T-helper 17 cell (primary cell): ENCODE results near the gene TTLL8. TPM values are rescaled to one million over a fixed set of nuclear protein-coding genes. Genes with fewer than 3 reads are reported as not detected.
"Not testable (repeated sequence)": the region's sequence is repeated elsewhere in the genome, so short reads cannot be mapped to it uniquely, and the experiment has no call there.

Experiments used
- ATAC-seq: fragments of 150-1000 bp; cut with Tn5 transposase; 2 replicates; pipeline ENCODE4 v1.10.0; 2021; ENCODE audit warnings: mild to moderate bottlenecking, moderate library complexity
- DNase-seq, 3 donors: peaks; one replicate each; pipeline versions ENCODE4 v3.0.0 to v3.0.0-alpha.2; 2020 to 2021
- H3K9me3 ChIP-seq: one replicate; pipeline ENCODE4 v1.7.0; 2013; ENCODE audit warnings: low read length, mild to moderate bottlenecking; ENCODE audit not compliant: control insufficient read depth, poor library complexity, severe bottlenecking
- H3K27ac Mint-ChIP-seq: one replicate; pipeline ENCODE4 v1.8.0; 2022; ENCODE audit warnings: mild to moderate bottlenecking, moderate library complexity, mixed read lengths
- H3K27me3 Mint-ChIP-seq: one replicate; pipeline ENCODE4 v1.8.0; 2022; ENCODE audit warnings: mixed read lengths
- H3K36me3 Mint-ChIP-seq: one replicate; pipeline ENCODE4 v1.8.0; 2022; ENCODE audit warnings: low read depth, mixed read lengths
- H3K4me1 Mint-ChIP-seq: one replicate; pipeline ENCODE4 v1.8.0; 2022; ENCODE audit warnings: mild to moderate bottlenecking, mixed read lengths
- H3K4me3 Mint-ChIP-seq: one replicate; pipeline ENCODE4 v1.8.0; 2022; ENCODE audit warnings: mild to moderate bottlenecking, moderate library complexity, mixed read lengths
- total RNA-seq, 4 donors: library from RNA in 2 of 4; stranded (reverse) in 2 of 4; gene quantifications; one replicate each; pipeline ENCODE4 v1.2.3 and lab custom pipeline; 2022 to 2026

TTLL8 gene
- total RNA-seq, 2 donors from 2014 or later = not detected

DNA sequence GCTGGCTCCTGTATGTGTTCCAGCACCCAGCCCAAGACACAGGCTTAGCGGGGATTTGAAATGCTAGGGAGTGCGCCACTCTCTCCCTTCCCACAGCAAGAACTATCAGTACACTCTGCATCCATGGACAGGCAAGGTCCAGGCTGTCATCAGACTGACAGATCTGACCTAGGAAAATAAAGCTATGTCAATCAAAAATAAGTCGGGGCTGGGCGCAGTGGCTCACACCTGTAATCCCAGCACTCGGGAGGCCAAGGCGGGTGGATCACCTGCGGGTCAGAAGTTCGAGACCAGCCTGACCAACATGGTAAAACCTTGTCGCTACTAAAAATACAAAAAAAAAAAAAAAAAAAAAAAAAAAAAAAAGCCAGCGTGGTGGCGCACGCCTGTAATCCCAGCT is 30.0 kb upstream of the TTLL8 start:
- DNase-seq (no peak), ATAC-seq (no peak)
- H3K36me3 Mint-ChIP-seq = no peaks in the 10 kb centered on the region
- H3K4me1 Mint-ChIP-seq = peaks cover 11% of the 10 kb centered on the region
- H3K27me3 Mint-ChIP-seq = peaks cover 4% of the 10 kb centered on the region
- H3K4me3 Mint-ChIP-seq = no peak overlapping the region
- H3K27ac Mint-ChIP-seq = no peak overlapping the region
- no peaks in the 10 kb centered on the region for H3K9me3 ChIP-seq

DNA sequence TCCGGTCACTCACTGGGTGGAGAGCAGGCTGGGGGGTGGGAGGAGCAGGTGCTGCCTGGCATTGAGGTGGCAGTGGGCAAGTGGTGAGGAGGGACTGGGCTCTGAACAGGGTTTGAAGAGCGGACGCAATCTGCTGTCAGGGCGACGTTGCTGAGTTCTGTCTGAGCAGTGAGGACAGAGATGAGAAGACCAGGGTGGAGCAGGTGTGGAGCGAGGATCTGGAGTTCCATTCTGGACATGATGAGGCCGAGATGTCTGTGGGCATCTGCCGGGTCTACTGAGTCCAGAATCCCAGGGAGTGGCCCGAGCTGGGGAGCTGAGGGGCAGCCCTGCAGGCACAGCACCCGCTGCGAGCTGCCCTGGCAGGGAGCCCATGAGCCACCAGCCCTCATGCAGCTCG is 29.5 kb upstream of the TTLL8 start:
- ATAC-seq (no peak), DNase-seq (no peak)
- Mint-ChIP-seq H3K4me1 (peaks cover 11% of the 10 kb centered on the region), H3K4me3 (no peak overlapping the region), H3K27ac (no peak overlapping the region), H3K27me3 (peaks cover 8% of the 10 kb centered on the region), H3K36me3 (no peaks in the 10 kb centered on the region)
- H3K9me3 ChIP-seq = no peaks in the 10 kb centered on the region

DNA sequence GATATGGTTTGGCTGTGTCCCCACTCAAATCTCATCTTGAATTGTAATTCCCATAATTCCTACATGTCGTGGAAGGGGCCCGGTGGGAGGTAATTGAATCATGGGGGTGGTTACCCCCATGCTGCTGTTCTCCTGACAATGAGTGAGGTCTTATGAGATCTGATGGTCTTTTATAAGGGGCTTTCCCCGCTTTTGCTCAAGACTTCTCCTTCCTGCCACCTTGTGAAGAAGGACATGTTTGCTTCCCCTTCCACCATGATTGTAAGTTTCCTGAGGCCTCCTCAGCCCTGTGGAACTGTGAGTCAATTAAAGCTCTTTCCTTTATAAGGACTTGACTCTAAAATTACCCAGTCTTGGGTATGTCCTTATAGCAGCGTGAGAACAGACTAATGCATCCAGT is 28.9 kb upstream of the TTLL8 start:
- not testable (repeated sequence) for ATAC-seq, H3K4me1 Mint-ChIP-seq, DNase-seq, H3K27me3 Mint-ChIP-seq, H3K4me3 Mint-ChIP-seq, H3K9me3 ChIP-seq, H3K36me3 Mint-ChIP-seq, H3K27ac Mint-ChIP-seq

DNA sequence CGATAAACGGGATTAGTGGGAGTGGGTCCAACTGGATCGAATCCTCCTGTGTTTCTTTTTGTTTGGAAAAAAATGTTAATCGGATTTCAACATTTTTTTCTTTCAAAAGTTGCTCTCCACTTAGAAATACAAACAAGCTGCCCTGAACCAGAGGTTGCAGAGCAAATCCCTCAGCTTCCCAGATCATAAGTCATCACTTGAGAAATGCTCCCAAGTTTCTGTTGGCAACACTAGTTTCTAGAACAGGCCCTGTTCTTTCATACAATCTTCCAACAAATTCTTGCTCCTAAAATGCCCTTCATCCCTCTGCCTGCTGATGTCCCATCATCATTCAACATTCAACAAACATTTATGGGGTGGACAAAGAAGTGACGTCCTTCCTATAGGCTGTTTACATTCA is 28.4 kb upstream of the TTLL8 start:
- H3K9me3 ChIP-seq = no peaks in the 10 kb centered on the region
- Mint-ChIP-seq H3K4me3 (no peak overlapping the region), H3K4me1 (peaks cover 8% of the 10 kb centered on the region), H3K27me3 (peaks cover 10% of the 10 kb centered on the region), H3K27ac (no peak overlapping the region), H3K36me3 (no peaks in the 10 kb centered on the region)
- no peak for DNase-seq
- ATAC-seq = no peak

DNA sequence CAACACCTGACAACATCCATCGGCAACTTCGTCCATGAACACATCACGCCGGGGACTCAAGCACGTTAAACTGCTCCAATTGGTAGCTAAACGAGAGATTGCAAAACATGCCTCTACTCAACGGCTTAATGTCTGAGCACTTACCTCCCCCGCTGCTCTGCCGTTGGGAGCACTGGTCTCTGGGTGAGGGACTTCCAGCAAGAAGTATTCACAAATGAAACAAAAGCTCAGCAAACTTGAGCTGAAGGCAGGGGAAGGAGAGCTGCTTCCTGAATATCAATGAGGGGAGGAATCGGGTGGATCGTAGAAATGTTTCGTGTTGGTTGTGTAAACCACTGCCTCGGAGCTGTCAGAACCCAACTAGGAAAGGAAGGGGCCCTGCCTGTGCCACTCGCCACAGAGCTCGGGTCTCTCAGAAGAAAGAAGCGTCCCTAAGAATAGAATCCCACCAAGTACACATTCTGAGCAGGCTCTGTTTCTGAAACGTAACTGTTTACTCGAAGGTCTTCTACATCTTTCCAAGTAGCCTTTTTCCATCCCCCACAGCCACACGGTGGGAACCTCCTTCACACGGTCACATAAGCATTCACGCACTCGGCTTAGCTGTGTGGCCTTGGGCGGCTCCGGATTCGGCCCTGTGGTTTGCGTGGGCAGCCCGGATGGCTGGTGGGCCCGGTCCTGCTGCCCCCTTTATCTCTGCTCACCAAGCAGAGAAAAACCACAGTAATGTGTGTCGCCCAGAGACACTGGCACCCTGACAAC is 27.3 kb upstream of the TTLL8 start, which contains the start of gene MLC1:
TSS of gene MLC1 (minus strand) at position 216 of the 762 bp plus-strand sequence. CDS start 524 bp downstream, outside the sequence.
- peaks cover 8% of the 10 kb centered on the region for H3K4me1 Mint-ChIP-seq
- H3K9me3 ChIP-seq = no peaks in the 10 kb centered on the region
- DNase-seq (no peak), ATAC-seq (peak; percentile 27)
- H3K27me3 Mint-ChIP-seq = peaks cover 20% of the 10 kb centered on the region
- H3K36me3 Mint-ChIP-seq = no peaks in the 10 kb centered on the region
- no peak within 1 kb of the TSS for H3K27ac Mint-ChIP-seq
- H3K4me3 Mint-ChIP-seq = peak within 1 kb of the TSS; percentile 86

DNA sequence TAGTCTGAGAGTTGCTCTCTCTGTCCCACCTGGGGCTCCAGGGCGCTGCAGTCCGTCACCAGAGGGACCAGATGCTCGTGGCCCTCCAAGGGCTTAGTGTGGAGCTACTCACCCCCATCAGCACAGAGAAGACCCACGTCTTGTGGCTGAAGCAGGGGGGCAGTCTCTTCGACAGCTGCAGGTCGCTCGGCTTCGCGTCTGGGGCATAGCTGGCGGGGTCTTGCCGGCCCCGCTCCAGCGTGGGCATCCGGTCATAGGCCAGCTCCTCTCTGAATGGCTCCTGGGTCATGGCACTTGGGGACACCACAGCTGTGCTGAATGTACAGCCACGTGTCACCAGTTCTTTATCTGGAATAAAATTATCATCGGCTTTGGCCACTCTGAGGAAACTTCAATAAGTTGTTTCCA is 26.5 kb upstream of the TTLL8 start:
- Mint-ChIP-seq H3K4me1 (peaks cover 8% of the 10 kb centered on the region), H3K36me3 (no peaks in the 10 kb centered on the region), H3K4me3 (no peak overlapping the region), H3K27me3 (peaks cover 20% of the 10 kb centered on the region), H3K27ac (no peak overlapping the region)
- no peak for ATAC-seq
- no peaks in the 10 kb centered on the region for H3K9me3 ChIP-seq
- DNase-seq = no peak

DNA sequence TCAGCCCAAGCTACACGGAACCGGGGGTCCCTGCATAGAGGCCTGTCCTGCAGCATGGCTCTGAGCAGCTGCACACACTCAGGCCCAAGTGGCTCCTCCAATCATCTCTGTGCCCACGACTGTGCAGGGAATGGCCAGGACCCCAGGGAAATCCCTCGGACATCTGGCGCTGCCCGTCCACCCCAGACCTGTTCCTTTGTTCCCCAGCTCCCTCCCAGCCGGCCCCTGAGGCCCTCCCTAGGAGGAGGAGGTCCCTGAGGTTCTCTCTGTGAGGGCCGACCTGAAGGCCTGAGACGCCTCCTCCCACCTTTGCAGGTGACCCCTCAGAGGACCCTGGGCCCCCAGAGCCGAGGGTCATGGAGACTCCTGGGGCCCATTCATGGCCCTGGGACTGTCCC is 26.0 kb upstream of the TTLL8 start:
- DNase-seq (no peak), ATAC-seq (no peak)
- H3K36me3 Mint-ChIP-seq = no peaks in the 10 kb centered on the region
- H3K9me3 ChIP-seq = no peaks in the 10 kb centered on the region
- H3K27me3 Mint-ChIP-seq = peaks cover 20% of the 10 kb centered on the region
- no peak overlapping the region for H3K4me3 Mint-ChIP-seq
- H3K27ac Mint-ChIP-seq = no peak overlapping the region
- H3K4me1 Mint-ChIP-seq = peaks cover 8% of the 10 kb centered on the region

DNA sequence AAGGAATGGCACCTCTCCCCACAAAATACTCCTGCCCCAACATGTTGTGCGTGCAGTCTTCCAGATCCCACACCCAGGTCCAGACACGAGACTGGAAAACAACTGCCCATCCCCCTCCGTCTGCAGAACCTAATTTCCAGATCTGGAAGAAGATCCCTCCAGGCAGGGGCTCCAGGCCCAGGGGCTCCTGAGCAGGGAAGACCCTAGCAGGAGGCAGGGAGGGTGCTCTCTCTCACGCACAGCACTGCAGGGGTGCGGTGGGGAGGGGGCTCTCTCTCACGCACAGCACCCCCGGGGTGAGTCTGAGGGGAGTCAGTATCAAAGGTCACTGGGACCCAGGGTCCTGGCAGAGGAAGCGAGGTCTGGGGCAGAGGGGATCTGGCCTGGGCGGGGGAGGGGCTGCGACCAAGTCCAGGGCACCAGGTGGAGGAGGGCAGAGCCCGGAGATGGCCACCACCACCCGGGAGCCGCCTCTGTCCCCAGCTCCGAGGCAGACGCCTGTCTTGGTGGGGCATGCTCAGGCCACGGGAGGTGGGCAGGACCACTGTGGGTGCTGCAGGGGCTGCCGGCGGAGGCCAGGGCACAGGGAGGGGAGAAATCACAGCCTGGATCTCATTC is 25.5 kb upstream of the TTLL8 start:
- Mint-ChIP-seq H3K4me3 (no peak overlapping the region), H3K4me1 (peaks cover 8% of the 10 kb centered on the region), H3K27ac (no peak overlapping the region), H3K27me3 (peaks cover 20% of the 10 kb centered on the region), H3K36me3 (no peaks in the 10 kb centered on the region)
- H3K9me3 ChIP-seq = no peaks in the 10 kb centered on the region
- DNase-seq (no peak), ATAC-seq (no peak)

DNA sequence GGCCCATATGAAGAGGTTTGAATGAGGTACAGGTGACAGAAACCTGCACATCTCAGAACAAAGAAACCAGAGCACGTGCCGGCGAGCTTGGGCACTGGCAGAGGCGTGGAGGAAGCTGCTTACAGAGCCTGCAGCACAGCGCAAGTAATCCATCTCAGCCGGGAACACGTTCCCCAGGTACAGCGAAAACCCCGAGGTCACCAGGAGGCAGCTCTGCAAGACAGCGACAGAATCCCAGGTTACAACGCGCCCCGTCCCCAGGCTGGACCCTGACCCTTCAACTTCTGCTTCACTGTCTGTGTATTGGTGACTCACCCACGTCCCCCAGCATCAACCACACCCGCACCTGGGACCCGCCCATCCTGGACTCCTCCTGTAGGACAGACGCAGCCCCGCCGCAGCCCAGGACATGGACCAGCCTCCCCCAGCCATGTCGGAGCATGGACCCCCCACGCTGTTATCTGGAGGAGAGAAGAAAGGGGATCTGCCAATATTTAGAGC is 24.9 kb upstream of the TTLL8 start:
- Mint-ChIP-seq H3K27me3 (peaks cover 20% of the 10 kb centered on the region), H3K36me3 (no peaks in the 10 kb centered on the region), H3K4me1 (peaks cover 8% of the 10 kb centered on the region), H3K27ac (no peak overlapping the region), H3K4me3 (no peak overlapping the region)
- ATAC-seq = no peak
- DNase-seq = no peak
- H3K9me3 ChIP-seq = no peaks in the 10 kb centered on the region

DNA sequence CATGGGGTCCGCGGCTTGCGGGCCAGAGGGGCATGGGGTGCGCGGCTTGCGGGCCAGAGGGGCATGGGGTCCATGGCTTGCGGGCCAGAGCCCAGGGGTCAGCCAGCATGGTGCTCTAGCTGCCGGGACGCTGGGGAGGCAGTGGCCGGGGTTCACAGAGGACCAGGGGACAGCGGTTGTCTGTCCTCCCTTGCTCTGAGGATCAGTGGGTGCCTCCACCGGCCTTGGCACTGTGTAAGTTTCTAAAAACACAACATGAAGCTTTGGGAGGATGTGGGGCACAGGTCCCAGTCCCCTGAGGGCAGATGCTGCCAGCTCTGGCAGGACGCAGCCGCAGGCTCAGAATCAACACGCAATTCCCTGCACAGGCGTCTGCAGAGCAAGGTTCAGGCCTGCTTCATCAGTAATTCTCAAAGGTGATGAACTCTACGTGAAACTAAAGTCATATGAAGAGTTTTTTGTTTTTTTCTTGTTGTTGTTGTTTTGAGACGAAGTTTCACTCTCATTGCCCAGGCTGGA is 24.2 kb upstream of the TTLL8 start:
- no peak overlapping the region for H3K27ac Mint-ChIP-seq
- ATAC-seq = no peak

DNA sequence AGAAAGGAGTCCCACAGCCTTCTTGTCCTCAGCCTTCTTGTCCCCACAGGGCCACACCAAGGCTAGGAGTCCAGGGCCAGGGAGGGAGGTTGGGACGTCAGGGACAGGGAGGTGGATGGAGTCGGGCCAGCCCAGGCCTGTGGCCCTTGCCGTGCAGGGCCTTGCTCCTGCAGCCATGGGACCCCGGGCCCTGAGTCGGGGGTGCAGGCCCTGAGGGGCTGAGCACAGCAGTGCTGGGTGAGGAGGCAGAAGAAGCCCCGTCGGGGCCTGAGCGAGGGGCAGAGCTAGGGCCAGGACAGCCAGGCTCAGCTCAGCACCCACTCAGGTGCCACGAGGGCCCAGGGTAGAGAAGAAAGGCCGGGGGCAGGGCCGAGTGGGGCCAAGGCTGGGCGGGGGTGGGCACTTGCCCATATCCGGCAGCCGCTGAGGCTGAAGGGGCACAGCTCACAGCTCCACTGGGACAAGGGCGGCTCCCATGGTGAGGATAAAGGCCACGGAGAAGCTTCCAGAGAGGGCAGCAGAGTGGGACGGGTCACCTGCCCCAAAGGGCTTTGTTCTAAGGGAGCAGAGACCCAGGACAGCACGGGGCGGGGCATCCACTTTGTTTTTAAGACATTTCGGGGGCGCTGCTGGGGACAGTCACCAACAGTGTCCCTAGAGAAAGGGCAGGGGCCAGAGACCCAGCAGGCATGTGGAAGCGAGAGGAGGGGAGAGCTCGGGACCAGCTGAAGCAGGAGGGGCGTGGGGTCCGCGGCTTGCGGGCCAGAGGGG is 23.5 kb upstream of the TTLL8 start:
- Mint-ChIP-seq H3K36me3 (no peaks in the 10 kb centered on the region), H3K27ac (no peak overlapping the region), H3K4me3 (peak overlapping the region; percentile 63), H3K4me1 (peaks cover 8% of the 10 kb centered on the region), H3K27me3 (peaks cover 23% of the 10 kb centered on the region)
- no peak for ATAC-seq
- H3K9me3 ChIP-seq = no peaks in the 10 kb centered on the region
- no peak for DNase-seq

More for the DNA sequence above, 24.2 kb upstream of the TTLL8 start:
- Mint-ChIP-seq H3K27me3 (peaks cover 20% of the 10 kb centered on the region), H3K4me3 (no peak overlapping the region), H3K36me3 (no peaks in the 10 kb centered on the region), H3K4me1 (peaks cover 8% of the 10 kb centered on the region)
- no peak for DNase-seq
- H3K9me3 ChIP-seq = no peaks in the 10 kb centered on the region

DNA sequence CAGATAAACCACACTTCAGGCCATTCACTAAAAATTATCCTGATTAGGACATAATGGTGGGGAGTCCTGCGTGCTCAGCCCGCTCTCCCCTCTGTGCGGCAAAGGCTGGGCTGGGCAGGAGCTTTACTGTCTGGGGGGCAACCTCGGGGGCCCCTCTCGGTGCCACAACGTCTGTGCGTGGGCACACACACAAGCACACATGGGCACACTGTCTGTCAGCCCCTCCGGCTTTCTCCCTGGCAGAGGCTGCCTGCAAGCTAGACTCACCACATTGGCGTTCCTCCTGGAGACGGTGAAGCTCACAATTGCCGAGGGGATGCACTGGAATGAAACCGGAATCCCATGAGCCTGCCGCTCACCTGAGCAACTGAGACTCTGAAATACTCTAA is 22.0 kb upstream of the TTLL8 start:
- no peaks in the 10 kb centered on the region for H3K9me3 ChIP-seq
- Mint-ChIP-seq H3K27ac (no peak overlapping the region), H3K27me3 (peaks cover 26% of the 10 kb centered on the region), H3K4me1 (peaks cover 5% of the 10 kb centered on the region), H3K36me3 (no peaks in the 10 kb centered on the region), H3K4me3 (no peak overlapping the region)
- ATAC-seq (no peak), DNase-seq (no peak)

DNA sequence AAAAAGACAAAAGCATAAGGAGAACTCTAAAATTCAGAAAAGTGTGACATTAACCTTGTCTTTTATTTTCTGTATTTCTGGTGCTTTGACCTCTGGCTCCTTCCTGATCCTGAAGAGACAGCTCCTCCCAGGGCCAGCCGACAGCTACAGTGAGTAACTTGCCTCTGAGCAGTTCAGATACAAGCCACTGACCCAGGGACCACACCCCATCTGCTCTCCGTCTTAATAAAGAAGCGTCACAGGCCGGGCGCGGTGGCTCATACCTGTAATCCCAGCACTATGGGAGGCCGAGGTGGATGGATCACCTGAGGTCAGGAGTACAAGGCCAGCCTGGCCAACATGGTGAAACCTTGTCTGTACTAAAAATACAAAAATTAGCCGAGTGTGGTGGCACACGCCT is 20.7 kb upstream of the TTLL8 start:
- H3K4me1 Mint-ChIP-seq = peaks cover 4% of the 10 kb centered on the region
- no peaks in the 10 kb centered on the region for H3K9me3 ChIP-seq
- no peak overlapping the region for H3K27ac Mint-ChIP-seq
- no peak for ATAC-seq
- no peak overlapping the region for H3K4me3 Mint-ChIP-seq
- H3K36me3 Mint-ChIP-seq = no peaks in the 10 kb centered on the region
- H3K27me3 Mint-ChIP-seq = peaks cover 26% of the 10 kb centered on the region
- DNase-seq = no peak
